ENCODE measurements around the gene LRRC31. TPM values are rescaled to one million over a fixed set of nuclear protein-coding genes. Genes with fewer than 3 reads are reported as not detected.

The LRRC31 gene
- total RNA-seq, 2 experiments from 2014 or later = not detected

DNA sequence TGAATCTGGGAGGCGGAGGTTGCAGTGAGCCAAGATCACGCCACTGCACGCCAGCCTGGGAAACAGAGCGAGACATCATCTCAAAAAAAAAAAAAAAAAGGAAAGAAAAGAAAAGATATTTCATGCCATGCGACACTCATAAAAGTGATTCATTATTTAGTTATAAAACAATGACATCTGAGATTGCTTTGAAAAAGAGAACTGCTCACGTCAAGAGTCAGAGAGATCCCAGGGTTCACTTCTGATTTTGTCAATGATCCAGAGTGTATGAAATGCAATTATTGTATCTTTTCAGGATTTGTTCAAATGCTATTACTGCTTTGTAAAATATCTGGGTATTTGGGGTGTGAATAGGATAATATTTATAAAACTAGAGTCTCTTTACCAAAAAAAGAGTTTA lies 35.7 kb upstream of the LRRC31 start:
- TF ChIP-seq CTCF (IDR thresholded peaks at IDR 0.05) = no peak
- Mint-ChIP-seq H3K9me3 (peaks cover 5% of the 10 kb centered on the region), H3K36me3 (ENCODE audit: low read depth) (peaks cover 10% of the 10 kb centered on the region), H3K4me1 (ENCODE audit: low read depth) (no peaks in the 10 kb centered on the region), H3K4me3 (no peak overlapping the region), H3K27ac (no peak overlapping the region), H3K27me3 (no peaks in the 10 kb centered on the region)
- H3K27me3 ChIP-seq (ENCODE audit: control insufficient read depth in 1 of 2, insufficient read depth in 2 of 2, low read length in 2 of 2) = no peaks in the 10 kb centered on the region
- POLR2A ChIA-PET = no interaction called here
- CTCF ChIA-PET = no interaction called here
- H3K4me1 ChIP-seq (ENCODE audit: insufficient read depth, low read length) = no peaks in the 10 kb centered on the region
- DNase-seq = no peak
- peaks cover 8 to 21% of the 10 kb centered on the region in 2 experiments for H3K9me3 ChIP-seq (ENCODE audit: control insufficient read depth in 1 of 2, insufficient read depth in 1 of 2, low read length in 2 of 2)
- H3K27ac ChIP-seq (ENCODE audit: low read depth in 1 of 2, low read length in 2 of 2) = no peak overlapping the region
- intact Hi-C loops (cut with DNase I, micrococcal nuclease) = no loop called here
- H3K36me3 ChIP-seq (ENCODE audit: insufficient read depth, low read length) = no peaks in the 10 kb centered on the region
- ATAC-seq (ENCODE audit: poor library complexity) = no peak
- no peak overlapping the region for H3K4me3 ChIP-seq (ENCODE audit: low read length)

- peaks cover 7% of the 10 kb centered on the region for H3K9me3 Mint-ChIP-seq
These were observed 31.7 kb upstream of the LRRC31 start for GRCh38 chr3:169901453-169901852.

DNA sequence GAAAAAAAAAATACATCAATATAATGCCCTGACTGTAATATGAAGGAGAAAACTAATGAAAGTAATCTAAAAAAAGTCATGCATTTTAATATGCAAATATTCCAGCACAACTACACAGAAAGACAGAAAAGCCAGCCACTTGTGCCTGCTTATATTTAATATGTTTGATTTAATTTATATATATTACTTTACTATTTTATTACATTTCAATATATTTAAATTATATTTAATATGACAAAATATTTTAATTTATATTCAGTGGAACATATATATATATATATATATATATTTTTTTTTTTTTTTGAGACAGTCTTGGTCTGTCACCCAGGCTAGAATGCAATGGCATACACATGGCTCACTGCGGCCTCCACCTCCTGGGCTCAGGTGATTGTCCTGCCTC lies 27.5 kb upstream of the LRRC31 start:
- no peaks in the 10 kb centered on the region for H3K4me1 ChIP-seq (ENCODE audit: insufficient read depth, low read length)
- peaks cover 5 to 18% of the 10 kb centered on the region in 2 experiments for H3K9me3 ChIP-seq (ENCODE audit: control insufficient read depth in 1 of 2, insufficient read depth in 1 of 2, low read length in 2 of 2)
- CTCF ChIA-PET = no interaction called here
- ATAC-seq (ENCODE audit: poor library complexity) = no peak
- Mint-ChIP-seq H3K27me3 (no peaks in the 10 kb centered on the region), H3K27ac (no peak overlapping the region), H3K4me1 (ENCODE audit: low read depth) (no peaks in the 10 kb centered on the region), H3K36me3 (ENCODE audit: low read depth) (peaks cover 10% of the 10 kb centered on the region), H3K4me3 (no peak overlapping the region), H3K9me3 (peaks cover 7% of the 10 kb centered on the region)
- H3K36me3 ChIP-seq (ENCODE audit: insufficient read depth, low read length) = no peaks in the 10 kb centered on the region
- H3K27ac ChIP-seq (ENCODE audit: low read depth in 1 of 2, low read length in 2 of 2) = no peak overlapping the region
- intact Hi-C loops (cut with DNase I, micrococcal nuclease) = no loop called here
- DNase-seq = no peak
- H3K4me3 ChIP-seq (ENCODE audit: low read length) = no peak overlapping the region
- no peaks in the 10 kb centered on the region for H3K27me3 ChIP-seq (ENCODE audit: control insufficient read depth in 1 of 2, insufficient read depth in 2 of 2, low read length in 2 of 2)
- no peak for TF ChIP-seq CTCF (IDR thresholded peaks at IDR 0.05)
- POLR2A ChIA-PET = no interaction called here

More at GRCh38 chr3:169901453-169901852, 31.7 kb upstream of the LRRC31 start:
- intact Hi-C loops (cut with DNase I, micrococcal nuclease) = no loop called here
- Histone ChIP-seq H3K27ac (ENCODE audit: low read depth in 1 of 2, low read length in 2 of 2) (no peak overlapping the region), H3K36me3 (ENCODE audit: insufficient read depth, low read length) (no peaks in the 10 kb centered on the region), H3K27me3 (ENCODE audit: control insufficient read depth in 1 of 2, insufficient read depth in 2 of 2, low read length in 2 of 2) (no peaks in the 10 kb centered on the region), H3K4me1 (ENCODE audit: insufficient read depth, low read length) (no peaks in the 10 kb centered on the region), H3K4me3 (ENCODE audit: low read length) (no peak overlapping the region), H3K9me3 (ENCODE audit: control insufficient read depth in 1 of 2, insufficient read depth in 1 of 2, low read length in 2 of 2) (peaks cover 8 to 22% of the 10 kb centered on the region in 2 experiments)
- H3K27me3 Mint-ChIP-seq = no peaks in the 10 kb centered on the region
- no peak for DNase-seq
- H3K36me3 Mint-ChIP-seq (ENCODE audit: low read depth) = peaks cover 10% of the 10 kb centered on the region
- ATAC-seq (ENCODE audit: poor library complexity) = no peak
- POLR2A ChIA-PET = no interaction called here
- no peak for TF ChIP-seq CTCF (IDR thresholded peaks at IDR 0.05)
- no peaks in the 10 kb centered on the region for H3K4me1 Mint-ChIP-seq (ENCODE audit: low read depth)
- H3K4me3 Mint-ChIP-seq = no peak overlapping the region
- CTCF ChIA-PET = no interaction called here
- no peak overlapping the region for H3K27ac Mint-ChIP-seq

All from CD4-positive, alpha-beta T cell (primary cell).